Ishikawa (cell line): ENCODE measurements around the gene PARD3.

Experiments used
- CEBPB ChIP-seq: IDR thresholded peaks from 2 replicates; pipeline ENCODE4 v1.6.1; 2012
- CREB1 ChIP-seq: IDR thresholded peaks from 2 replicates; pipeline ENCODE4 v1.6.1; 2012; ENCODE audit warnings: low read depth
- EGR1 ChIP-seq: IDR thresholded peaks from 2 replicates; pipeline ENCODE4 v1.6.1; 2012
- EP300 ChIP-seq: IDR thresholded peaks from 2 replicates; pipeline ENCODE4 v1.6.1; 2012; ENCODE audit warnings: borderline replicate concordance
- FOXM1 ChIP-seq: IDR thresholded peaks from 2 replicates; pipeline ENCODE4 v1.6.1; 2012; ENCODE audit warnings: low read depth, borderline replicate concordance
- NFIC ChIP-seq: IDR thresholded peaks from 2 replicates; pipeline ENCODE4 v1.6.1; 2012
- RAD21 ChIP-seq: IDR thresholded peaks from 2 replicates; pipeline ENCODE4 v1.6.1; 2012; ENCODE audit warnings: low read depth
- TAF1 ChIP-seq: IDR thresholded peaks from 2 replicates; pipeline ENCODE4 v1.6.1; 2012; ENCODE audit warnings: low read depth, mild to moderate bottlenecking
- TCF12 ChIP-seq: IDR thresholded peaks from 2 replicates; pipeline ENCODE4 v1.6.1; 2012; ENCODE audit warnings: low read depth
- TEAD4 ChIP-seq: IDR thresholded peaks from 2 replicates; pipeline ENCODE4 v1.6.1; 2012
- YY1 ChIP-seq: IDR thresholded peaks from 2 replicates; pipeline ENCODE4 v1.6.1; 2012; ENCODE audit warnings: low read depth
- ZBTB7A ChIP-seq: IDR thresholded peaks from 2 replicates; pipeline ENCODE4 v1.6.1; 2012; ENCODE audit warnings: low read depth
- TF ChIP-seq, protein P1 (sequence below): IDR thresholded peaks from 2 replicates; pipeline ENCODE4 v1.6.1; 2012
- TF ChIP-seq, protein P2 (sequence below): IDR thresholded peaks from 2 replicates; pipeline ENCODE4 v1.6.1; 2012; ENCODE audit warnings: low read depth, mild to moderate bottlenecking
- TF ChIP-seq, protein P3 (sequence below): IDR thresholded peaks from 2 replicates; pipeline ENCODE4 v1.6.1; 2012

Gene PARD3

DNA sequence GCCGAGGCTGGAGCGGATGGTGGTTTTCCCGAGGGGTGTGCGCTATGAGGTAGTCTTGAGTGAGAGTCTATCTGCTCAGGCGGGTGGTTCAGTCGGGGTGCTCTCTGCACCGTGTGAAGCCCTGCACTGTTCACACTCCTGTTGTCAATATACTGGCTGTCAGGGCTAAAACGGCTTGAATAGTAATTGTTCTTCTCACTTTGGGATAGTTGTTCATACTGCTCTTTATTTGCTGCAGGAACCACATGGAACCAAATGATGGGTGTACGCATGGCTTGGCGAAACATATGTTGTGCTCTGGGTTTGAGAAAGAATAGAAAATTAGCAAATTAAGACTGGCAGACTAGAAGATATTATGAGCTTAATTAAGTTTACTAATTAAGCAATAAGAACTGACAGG is 432.5 kb downstream of the PARD3 start:
- TF ChIP-seq RAD21: no peak
- no peak for TF ChIP-seq NFIC
- TF ChIP-seq, protein P1, sequence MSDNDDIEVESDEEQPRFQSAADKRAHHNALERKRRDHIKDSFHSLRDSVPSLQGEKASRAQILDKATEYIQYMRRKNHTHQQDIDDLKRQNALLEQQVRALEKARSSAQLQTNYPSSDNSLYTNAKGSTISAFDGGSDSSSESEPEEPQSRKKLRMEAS: no peak
- TF ChIP-seq CREB1: no peak
- TF ChIP-seq TAF1: no peak
- TF ChIP-seq EGR1: no peak
- no peak for TF ChIP-seq YY1
- TF ChIP-seq CEBPB: no peak
- no peak for TF ChIP-seq ZBTB7A
- no peak for TF ChIP-seq TCF12
- TF ChIP-seq, protein P2, sequence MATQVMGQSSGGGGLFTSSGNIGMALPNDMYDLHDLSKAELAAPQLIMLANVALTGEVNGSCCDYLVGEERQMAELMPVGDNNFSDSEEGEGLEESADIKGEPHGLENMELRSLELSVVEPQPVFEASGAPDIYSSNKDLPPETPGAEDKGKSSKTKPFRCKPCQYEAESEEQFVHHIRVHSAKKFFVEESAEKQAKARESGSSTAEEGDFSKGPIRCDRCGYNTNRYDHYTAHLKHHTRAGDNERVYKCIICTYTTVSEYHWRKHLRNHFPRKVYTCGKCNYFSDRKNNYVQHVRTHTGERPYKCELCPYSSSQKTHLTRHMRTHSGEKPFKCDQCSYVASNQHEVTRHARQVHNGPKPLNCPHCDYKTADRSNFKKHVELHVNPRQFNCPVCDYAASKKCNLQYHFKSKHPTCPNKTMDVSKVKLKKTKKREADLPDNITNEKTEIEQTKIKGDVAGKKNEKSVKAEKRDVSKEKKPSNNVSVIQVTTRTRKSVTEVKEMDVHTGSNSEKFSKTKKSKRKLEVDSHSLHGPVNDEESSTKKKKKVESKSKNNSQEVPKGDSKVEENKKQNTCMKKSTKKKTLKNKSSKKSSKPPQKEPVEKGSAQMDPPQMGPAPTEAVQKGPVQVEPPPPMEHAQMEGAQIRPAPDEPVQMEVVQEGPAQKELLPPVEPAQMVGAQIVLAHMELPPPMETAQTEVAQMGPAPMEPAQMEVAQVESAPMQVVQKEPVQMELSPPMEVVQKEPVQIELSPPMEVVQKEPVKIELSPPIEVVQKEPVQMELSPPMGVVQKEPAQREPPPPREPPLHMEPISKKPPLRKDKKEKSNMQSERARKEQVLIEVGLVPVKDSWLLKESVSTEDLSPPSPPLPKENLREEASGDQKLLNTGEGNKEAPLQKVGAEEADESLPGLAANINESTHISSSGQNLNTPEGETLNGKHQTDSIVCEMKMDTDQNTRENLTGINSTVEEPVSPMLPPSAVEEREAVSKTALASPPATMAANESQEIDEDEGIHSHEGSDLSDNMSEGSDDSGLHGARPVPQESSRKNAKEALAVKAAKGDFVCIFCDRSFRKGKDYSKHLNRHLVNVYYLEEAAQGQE: no peak
- TF ChIP-seq, protein P3, sequence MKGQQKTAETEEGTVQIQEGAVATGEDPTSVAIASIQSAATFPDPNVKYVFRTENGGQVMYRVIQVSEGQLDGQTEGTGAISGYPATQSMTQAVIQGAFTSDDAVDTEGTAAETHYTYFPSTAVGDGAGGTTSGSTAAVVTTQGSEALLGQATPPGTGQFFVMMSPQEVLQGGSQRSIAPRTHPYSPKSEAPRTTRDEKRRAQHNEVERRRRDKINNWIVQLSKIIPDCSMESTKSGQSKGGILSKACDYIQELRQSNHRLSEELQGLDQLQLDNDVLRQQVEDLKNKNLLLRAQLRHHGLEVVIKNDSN: no peak
- TF ChIP-seq FOXM1: no peak
- TF ChIP-seq EP300: no peak
- no peak for TF ChIP-seq TEAD4

DNA sequence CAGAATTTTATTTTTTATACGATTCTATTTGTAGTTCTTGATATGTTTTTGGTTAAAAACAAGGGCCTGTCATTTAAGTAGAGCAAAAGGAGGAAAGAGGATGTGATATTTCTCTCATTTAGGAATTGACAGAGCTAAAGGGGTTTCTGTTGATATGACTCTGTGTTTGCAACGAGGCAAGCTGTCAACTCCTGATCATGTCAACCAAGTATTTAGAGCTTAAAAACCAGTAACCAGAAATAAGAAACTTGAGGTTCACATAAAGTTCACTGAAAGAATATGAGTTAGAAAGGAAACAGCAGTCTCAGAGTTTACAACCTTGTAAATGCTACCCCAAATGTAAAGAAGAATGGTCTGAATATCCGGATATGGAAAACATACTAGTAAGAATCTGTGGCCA is 434.2 kb downstream of the PARD3 start:
- TF ChIP-seq, protein P2: no peak
- TF ChIP-seq CEBPB (no peak), FOXM1 (no peak), ZBTB7A (no peak), CREB1 (no peak), RAD21 (no peak), TEAD4 (no peak), YY1 (no peak), NFIC (no peak)
- TF ChIP-seq, protein P3: no peak

DNA sequence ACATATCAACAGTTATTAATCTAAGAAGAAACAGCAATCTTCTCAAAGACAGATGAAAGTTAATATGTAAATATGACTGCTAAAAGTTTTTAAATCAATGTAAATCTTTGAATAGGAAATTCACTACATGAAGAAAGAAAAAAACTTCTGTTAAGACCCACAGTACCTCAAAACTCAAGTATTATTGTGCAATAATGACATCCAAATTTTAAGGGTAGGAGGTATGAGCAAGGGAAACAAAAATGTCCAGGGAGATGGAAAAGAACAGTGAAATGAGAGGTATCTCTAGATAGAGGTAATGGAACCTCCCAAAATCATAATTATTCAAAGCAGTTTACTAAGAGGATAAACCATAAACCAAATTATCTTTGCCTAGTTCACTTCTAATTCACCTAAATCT is 436.8 kb downstream of the PARD3 start:
- TF ChIP-seq FOXM1 (no peak), ZBTB7A (no peak), TCF12 (no peak), CREB1 (no peak), CEBPB (0 out of 2 replicates have a peak, but pooled peaks have one; percentile 8)
- TF ChIP-seq, protein P2: no peak
- TF ChIP-seq, protein P1: no peak

DNA sequence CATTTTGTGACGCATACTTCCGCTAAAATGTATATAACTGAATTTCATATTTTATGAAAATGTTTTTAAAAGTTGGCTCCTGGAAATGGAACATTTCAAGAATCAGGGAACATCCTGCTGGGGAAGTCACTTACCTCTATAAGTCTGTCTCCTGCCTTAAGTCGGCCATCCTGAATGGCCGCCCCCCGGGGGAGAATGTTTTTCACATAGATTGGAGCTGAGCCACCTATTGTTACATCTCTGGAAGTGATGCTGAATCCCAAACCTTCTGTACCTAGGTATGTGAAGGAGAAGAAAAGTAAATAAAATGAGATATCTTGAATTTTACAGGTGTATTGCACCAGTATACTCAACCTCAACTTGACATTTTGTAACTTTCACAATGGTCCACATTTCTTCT is 437.3 kb downstream of the PARD3 start:
- TF ChIP-seq, protein P1: no peak
- no peak for TF ChIP-seq YY1
- no peak for TF ChIP-seq CREB1
- TF ChIP-seq, protein P3: no peak
